Activated CD4-positive, alpha-beta T cell treated with anti-CD3 and anti-CD28 coated beads for 4 hours (primary cell): Measurements from ENCODE around the gene ANKHD1.

ENCODE experiments used
- DNase-seq, 2 donors: peaks; one replicate each; pipeline ENCODE4 v3.0.0-alpha.2; 2020

ANKHD1 gene

GRCh38 chr5:140545606-140546005, 144.0 kb downstream of the ANKHD1 start:
- no peak for DNase-seq

- DNase-seq: no peak
Observed at GRCh38 chr5:140546851-140547507, 145.3 kb downstream of the ANKHD1 start.

- peak; percentile 84 for DNase-seq
Observed at GRCh38 chr5:140547508-140548299, 146.1 kb downstream of the ANKHD1 start, which contains the start of gene EIF4EBP3. TSS of gene EIF4EBP3 (plus strand) at chr5:140547662. CDS start at chr5:140547738, 76 bp downstream.

- DNase-seq: no peak
Observed at GRCh38 chr5:140548300-140548688, 146.7 kb downstream of the ANKHD1 start.

- DNase-seq: no peak
Observed at GRCh38 chr5:140548791-140549190, 147.2 kb downstream of the ANKHD1 start.

GRCh38 chr5:140549237-140550144, 147.9 kb downstream of the ANKHD1 start:
- DNase-seq: no peak

GRCh38 chr5:140550147-140551079, 148.8 kb downstream of the ANKHD1 start:
- DNase-seq: no peak

GRCh38 chr5:140551872-140552271, 150.2 kb downstream of the ANKHD1 start:
- no peak for DNase-seq

- no peak for DNase-seq
Observed at GRCh38 chr5:140553657-140554056, 152.0 kb downstream of the ANKHD1 start.

GRCh38 chr5:140554454-140554853, 152.8 kb downstream of the ANKHD1 start:
- no peak for DNase-seq

- no peak for DNase-seq
Observed at GRCh38 chr5:140555747-140556312, 154.2 kb downstream of the ANKHD1 start.

GRCh38 chr5:140556438-140556837, 154.8 kb downstream of the ANKHD1 start:
- no peak for DNase-seq

GRCh38 chr5:140557136-140557805, 155.6 kb downstream of the ANKHD1 start, which contains the start of gene SRA1:
TSS of gene SRA1 (minus strand) at chr5:140557473. CDS start at chr5:140557452, 21 bp downstream.
- DNase-seq: peak; percentile 70 to 75

- DNase-seq: no peak
Observed at GRCh38 chr5:140557965-140558364, 156.3 kb downstream of the ANKHD1 start.

- no peak for DNase-seq
Observed at GRCh38 chr5:140558542-140558941, 156.9 kb downstream of the ANKHD1 start.

- DNase-seq: no peak
Observed at GRCh38 chr5:140560227-140560626, 158.6 kb downstream of the ANKHD1 start.

GRCh38 chr5:140561753-140562523, 160.3 kb downstream of the ANKHD1 start:
- no peak for DNase-seq

- DNase-seq: no peak
Observed at GRCh38 chr5:140563596-140563995, 162.0 kb downstream of the ANKHD1 start.

- DNase-seq: peak; percentile 94 to 96
Observed at GRCh38 chr5:140564196-140565023, 162.8 kb downstream of the ANKHD1 start, which contains the start of the genes APBB3 and SLC35A4. TSS of gene APBB3 (minus strand) at chr5:140564598. CDS start at chr5:140564245, 353 bp downstream. TSS of gene SLC35A4 (plus strand) at chr5:140564828. CDS start at chr5:140567170, 2,342 bp downstream.
